HepG2 (cell line): ENCODE data around the gene CCNT2. TPM values are rescaled to one million over a fixed set of nuclear protein-coding genes. Genes with fewer than 3 reads are reported as not detected.
A peak's percentile ranks its signal among the peaks of the same experiment; 100 is the strongest.

Experiments
- BCL6 ChIP-seq: IDR thresholded peaks from 2 replicates; pipeline ENCODE4 v1.6.1; 2016; ENCODE audit warnings: missing genetic modification reagents, missing compliant biosample characterization
- DMAP1 ChIP-seq: IDR thresholded peaks from 2 replicates; pipeline ENCODE4 v1.6.1; 2016
- ELF4 ChIP-seq: sonication (generic); formaldehyde crosslinking; IDR thresholded peaks from 2 replicates; pipeline ENCODE4 v1.5.0; 2020; ENCODE audit warnings: missing genetic modification reagents, mild to moderate bottlenecking, moderate library complexity, borderline replicate concordance
- FOXC1 ChIP-seq: sonication (generic); formaldehyde crosslinking; IDR thresholded peaks from 2 replicates; pipeline ENCODE4 v1.8.0; 2022; ENCODE audit warnings: mild to moderate bottlenecking, missing genetic modification reagents, borderline replicate concordance
- HNF4G ChIP-seq, 2 experiments: sonication (generic) in 1 of 2; formaldehyde crosslinking in 1 of 2; IDR thresholded peaks; 2 replicates each; pipeline versions ENCODE4 v1.4.0 to v1.6.1; 2011 to 2020; ENCODE audit warnings: borderline replicate concordance in 2 of 2, low read depth in 2 of 2, mild to moderate bottlenecking in 2 of 2, low read length in 1 of 2, missing genetic modification reagents in 1 of 2, moderate library complexity in 1 of 2
- KDM5A ChIP-seq: fragments of 200-600 bp; sonication (generic); IDR thresholded peaks from 2 replicates; pipeline ENCODE4 v1.7.0; 2018; ENCODE audit warnings: antibody characterized with exemption, mild to moderate bottlenecking, low read length, borderline replicate concordance
- KMT2B ChIP-seq: IDR thresholded peaks from 2 replicates; pipeline ENCODE4 v1.6.1; 2016; ENCODE audit warnings: missing genetic modification reagents, missing compliant biosample characterization
- NR2C2 ChIP-seq: sonication (generic); formaldehyde crosslinking; IDR thresholded peaks from 2 replicates; pipeline ENCODE4 v1.4.0; 2020; ENCODE audit warnings: missing genetic modification reagents, mild to moderate bottlenecking, moderate library complexity, borderline replicate concordance
- PRDM15 ChIP-seq: sonication (generic); formaldehyde crosslinking; IDR thresholded peaks from 2 replicates; pipeline ENCODE4 v1.4.0; 2020; ENCODE audit warnings: missing genetic modification reagents
- SIX1 ChIP-seq: sonication (generic); formaldehyde crosslinking; IDR thresholded peaks from 2 replicates; pipeline ENCODE4 v1.4.0; 2020; ENCODE audit warnings: missing genetic modification reagents, borderline replicate concordance
- SP5 ChIP-seq: IDR thresholded peaks from 2 replicates; pipeline ENCODE4 v1.6.1; 2016; ENCODE audit warnings: low read depth, borderline replicate concordance
- TRIM24 ChIP-seq: sonication (generic); formaldehyde crosslinking; IDR thresholded peaks from 2 replicates; pipeline ENCODE4 v1.8.0; 2022; ENCODE audit warnings: mild to moderate bottlenecking, missing genetic modification reagents
- ZBTB7B ChIP-seq: sonication (generic); formaldehyde crosslinking; IDR thresholded peaks from 2 replicates; pipeline ENCODE4 v1.4.0; 2020; ENCODE audit warnings: missing genetic modification reagents
- ZNF264 ChIP-seq: sonication (generic); formaldehyde crosslinking; IDR thresholded peaks from 2 replicates; pipeline ENCODE4 v1.4.0; 2020; ENCODE audit warnings: missing genetic modification reagents
- ZNF781 ChIP-seq: sonication (generic); formaldehyde crosslinking; IDR thresholded peaks from 2 replicates; pipeline ENCODE4 v1.5.1; 2020; ENCODE audit warnings: borderline replicate concordance, mild to moderate bottlenecking, missing genetic modification reagents; ENCODE audit errors: not compliant biosample characterization
- polyA plus RNA-seq, 8 experiments: library from polyadenylated mRNA; depleted of rRNA in 3 of 8; stranded (reverse) in 7 of 8; unstranded in 1 of 8; fragments of >200 nt; fragmentation: Illumina TruSeq in 4 of 8; extraction: Trizol in 4 of 8; gene quantifications; 2 replicates each; pipeline versions ENCODE4 v1.2.1 to v1.2.3, GENCODE V29; 2011 to 2016; ENCODE audit warnings: low read depth in 4 of 8, missing spikeins in 1 of 8, mixed read lengths in 1 of 8; ENCODE audit not compliant: insufficient read depth in 1 of 8
- total RNA-seq, 5 experiments: library from RNA; depleted of rRNA; stranded (reverse); fragments of >200 nt; fragmentation: Illumina TruSeq; extraction: Trizol; gene quantifications; 2 replicates each; pipeline ENCODE4 v1.2.3, GENCODE V29; 2016; ENCODE audit warnings: low read depth in 1 of 5
- TF ChIP-seq, protein P1 (sequence below), 2 experiments: sonication (generic) in 1 of 2; formaldehyde crosslinking in 1 of 2; IDR thresholded peaks; 2 replicates each; pipeline versions ENCODE4 v1.4.0 to v1.6.1; 2016 to 2020; ENCODE audit warnings: borderline replicate concordance in 1 of 2, low read depth in 1 of 2, mild to moderate bottlenecking in 1 of 2, missing genetic modification reagents in 1 of 2
- TF ChIP-seq, protein P2 (sequence below): sonication (generic); formaldehyde crosslinking; IDR thresholded peaks from 2 replicates; pipeline ENCODE4 v1.5.0; 2020; ENCODE audit warnings: mild to moderate bottlenecking, missing genetic modification reagents

Gene CCNT2
- total and polyA plus RNA-seq, 2 of the 13 experiments (the other 11 are each of a cell fraction or from before 2014, with no cell fraction given): 22.1 to 34.4 TPM

GRCh38 chr2:134918526-134919340 is at the start of gene CCNT2 (continued):
- TF ChIP-seq PRDM15 (no peak), KDM5A (peak; percentile 91), ELF4 (CRISPR knock-in tag) (no peak; the same call in 1 of the 2 replicates), FOXC1 (CRISPR knock-in tag) (peak; percentile 33; the same call in 1 of the 2 replicates), NR2C2 (peak; percentile 97), HNF4G (IDR thresholded peaks at IDR 0.05; ENCODE audit: borderline replicate concordance, low read depth, low read length) (no peak), HNF4G (CRISPR knock-in tag; IDR thresholded peaks at IDR 0.05; ENCODE audit: borderline replicate concordance, low read depth) (0 out of 2 replicates have a peak, but pooled peaks have one; percentile 37), SIX1 (CRISPR knock-in tag) (no peak; the same call in 1 of the 2 replicates), TRIM24 (CRISPR knock-in tag) (no peak), ZNF264 (no peak; the same call in 1 of the 2 replicates), DMAP1 (peak; percentile 92), BCL6 (CRISPR knock-in tag) (no peak), ZNF781 (no peak), ZBTB7B (peak; percentile 72; the same call in 1 of the 2 replicates), KMT2B (peak; percentile 93), SP5 (peak; percentile 87)
- TF ChIP-seq, protein P1, sequence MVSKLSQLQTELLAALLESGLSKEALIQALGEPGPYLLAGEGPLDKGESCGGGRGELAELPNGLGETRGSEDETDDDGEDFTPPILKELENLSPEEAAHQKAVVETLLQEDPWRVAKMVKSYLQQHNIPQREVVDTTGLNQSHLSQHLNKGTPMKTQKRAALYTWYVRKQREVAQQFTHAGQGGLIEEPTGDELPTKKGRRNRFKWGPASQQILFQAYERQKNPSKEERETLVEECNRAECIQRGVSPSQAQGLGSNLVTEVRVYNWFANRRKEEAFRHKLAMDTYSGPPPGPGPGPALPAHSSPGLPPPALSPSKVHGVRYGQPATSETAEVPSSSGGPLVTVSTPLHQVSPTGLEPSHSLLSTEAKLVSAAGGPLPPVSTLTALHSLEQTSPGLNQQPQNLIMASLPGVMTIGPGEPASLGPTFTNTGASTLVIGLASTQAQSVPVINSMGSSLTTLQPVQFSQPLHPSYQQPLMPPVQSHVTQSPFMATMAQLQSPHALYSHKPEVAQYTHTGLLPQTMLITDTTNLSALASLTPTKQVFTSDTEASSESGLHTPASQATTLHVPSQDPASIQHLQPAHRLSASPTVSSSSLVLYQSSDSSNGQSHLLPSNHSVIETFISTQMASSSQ (IDR thresholded peaks at IDR 0.05; ENCODE audit: low read depth): no peak
- TF ChIP-seq, protein P1 (CRISPR knock-in tag; IDR thresholded peaks at IDR 0.05; ENCODE audit: borderline replicate concordance): peak; percentile 27; the same call in 1 of the 2 replicates
- TF ChIP-seq, protein P2, sequence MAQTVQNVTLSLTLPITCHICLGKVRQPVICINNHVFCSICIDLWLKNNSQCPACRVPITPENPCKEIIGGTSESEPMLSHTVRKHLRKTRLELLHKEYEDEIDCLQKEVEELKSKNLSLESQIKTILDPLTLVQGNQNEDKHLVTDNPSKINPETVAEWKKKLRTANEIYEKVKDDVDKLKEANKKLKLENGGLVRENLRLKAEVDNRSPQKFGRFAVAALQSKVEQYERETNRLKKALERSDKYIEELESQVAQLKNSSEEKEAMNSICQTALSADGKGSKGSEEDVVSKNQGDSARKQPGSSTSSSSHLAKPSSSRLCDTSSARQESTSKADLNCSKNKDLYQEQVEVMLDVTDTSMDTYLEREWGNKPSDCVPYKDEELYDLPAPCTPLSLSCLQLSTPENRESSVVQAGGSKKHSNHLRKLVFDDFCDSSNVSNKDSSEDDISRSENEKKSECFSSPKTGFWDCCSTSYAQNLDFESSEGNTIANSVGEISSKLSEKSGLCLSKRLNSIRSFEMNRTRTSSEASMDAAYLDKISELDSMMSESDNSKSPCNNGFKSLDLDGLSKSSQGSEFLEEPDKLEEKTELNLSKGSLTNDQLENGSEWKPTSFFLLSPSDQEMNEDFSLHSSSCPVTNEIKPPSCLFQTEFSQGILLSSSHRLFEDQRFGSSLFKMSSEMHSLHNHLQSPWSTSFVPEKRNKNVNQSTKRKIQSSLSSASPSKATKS: no peak
